Ammon's horn (tissue), 1 donor: ENCODE measurements around the gene GLIPR1L1.
A peak's percentile ranks its signal among the peaks of the same experiment; 100 is the strongest.
"Not testable (repeated sequence)": the region's sequence is repeated elsewhere in the genome, so short reads cannot be mapped to it uniquely, and the experiment has no call there.

Experiments used
- DNase-seq: peaks from one replicate; pipeline ENCODE4 v3.0.0-alpha.2; 2016; ENCODE audit warnings: low spot score

GLIPR1L1 gene, protein sequence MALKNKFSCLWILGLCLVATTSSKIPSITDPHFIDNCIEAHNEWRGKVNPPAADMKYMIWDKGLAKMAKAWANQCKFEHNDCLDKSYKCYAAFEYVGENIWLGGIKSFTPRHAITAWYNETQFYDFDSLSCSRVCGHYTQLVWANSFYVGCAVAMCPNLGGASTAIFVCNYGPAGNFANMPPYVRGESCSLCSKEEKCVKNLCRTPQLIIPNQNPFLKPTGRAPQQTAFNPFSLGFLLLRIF

DNA sequence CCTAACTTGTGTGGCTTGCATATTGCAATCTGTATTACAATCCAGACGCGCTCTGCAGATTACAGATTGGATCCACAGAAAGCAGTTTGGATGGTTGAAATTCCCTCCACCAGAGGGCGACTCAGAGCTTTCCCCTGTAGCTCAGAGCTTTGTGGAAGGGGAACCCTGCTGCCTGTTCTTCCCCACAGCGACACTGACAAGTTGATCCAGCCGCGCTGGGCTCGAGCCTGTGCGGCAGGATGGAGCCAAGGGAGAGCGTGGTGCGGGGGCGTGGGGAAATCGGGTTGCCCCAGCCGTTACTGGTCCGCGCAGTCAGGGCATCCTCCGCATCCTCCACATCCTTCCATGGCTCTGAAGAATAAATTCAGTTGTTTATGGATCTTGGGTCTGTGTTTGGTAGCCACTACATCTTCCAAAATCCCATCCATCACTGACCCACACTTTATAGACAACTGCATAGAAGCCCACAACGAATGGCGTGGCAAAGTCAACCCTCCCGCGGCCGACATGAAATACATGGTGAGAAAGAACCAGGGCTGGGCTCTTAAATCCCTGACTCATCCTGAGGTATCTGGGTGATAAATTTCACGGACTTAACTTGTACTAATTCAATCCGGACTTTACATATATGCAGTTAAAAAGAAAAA lies at the start of gene GLIPR1L1:
GLIPR1L1 (plus strand) TSS at position 287 of the 647 bp plus-strand sequence; CDS start at position 346, 59 bp downstream.
- DNase-seq = peak; percentile 95

DNA sequence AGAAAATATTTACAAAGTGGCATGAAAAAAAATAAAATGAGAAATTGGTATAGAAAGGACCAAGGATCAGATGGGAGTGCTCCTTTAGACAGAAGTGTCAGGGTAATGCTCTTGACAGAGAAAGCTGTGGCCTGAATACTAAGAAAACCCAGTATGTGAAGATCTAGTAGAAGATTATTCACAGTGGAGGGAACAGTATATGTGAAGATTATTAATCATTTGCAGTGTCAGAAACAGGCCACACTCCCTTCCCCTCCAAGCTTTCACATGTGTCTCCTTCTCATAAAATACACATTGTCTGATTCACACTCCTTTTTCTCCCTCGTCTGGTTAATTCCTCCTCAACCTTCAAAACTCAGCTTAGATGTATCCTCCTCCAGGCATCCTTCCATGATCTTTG lies 45.6 kb upstream of the GLIPR1L1 start:
- no peak for DNase-seq

DNA sequence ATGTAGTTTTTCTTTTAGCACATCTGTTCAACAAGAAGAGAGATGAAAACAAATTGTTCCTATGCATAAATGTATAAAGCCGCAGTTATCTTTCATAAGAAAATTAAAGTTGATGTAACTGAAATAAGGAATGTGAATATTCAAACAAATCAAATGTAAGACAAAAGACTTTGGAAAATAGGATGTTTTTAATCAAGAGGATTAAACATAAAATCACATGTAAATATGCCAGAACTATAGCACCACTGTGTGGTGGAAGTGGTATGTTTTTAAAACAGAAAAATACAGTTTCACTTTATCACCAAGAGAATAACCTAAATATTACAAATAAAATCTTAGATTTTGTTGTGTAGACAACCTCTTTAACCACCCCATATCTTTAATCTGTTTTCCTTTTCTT lies 44.7 kb upstream of the GLIPR1L1 start:
- DNase-seq = no peak

DNA sequence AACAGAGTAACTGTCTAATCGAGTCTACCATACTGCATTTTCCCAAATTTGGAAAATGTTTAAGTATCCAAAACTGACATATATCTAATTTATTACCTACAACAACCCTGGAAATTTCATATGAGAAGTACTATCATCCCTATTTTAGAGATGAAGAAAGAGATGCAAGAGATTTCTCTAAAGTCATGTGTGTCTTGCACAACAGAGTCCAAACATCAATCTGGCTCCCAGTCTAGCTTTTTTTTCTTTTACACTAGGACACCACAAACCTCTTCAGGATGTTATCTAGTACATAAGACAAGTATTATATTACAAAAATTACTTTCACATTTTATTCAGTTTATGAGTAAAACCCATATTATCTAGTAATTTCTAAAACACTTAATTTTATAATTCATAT lies 43.5 kb upstream of the GLIPR1L1 start:
- no peak for DNase-seq

DNA sequence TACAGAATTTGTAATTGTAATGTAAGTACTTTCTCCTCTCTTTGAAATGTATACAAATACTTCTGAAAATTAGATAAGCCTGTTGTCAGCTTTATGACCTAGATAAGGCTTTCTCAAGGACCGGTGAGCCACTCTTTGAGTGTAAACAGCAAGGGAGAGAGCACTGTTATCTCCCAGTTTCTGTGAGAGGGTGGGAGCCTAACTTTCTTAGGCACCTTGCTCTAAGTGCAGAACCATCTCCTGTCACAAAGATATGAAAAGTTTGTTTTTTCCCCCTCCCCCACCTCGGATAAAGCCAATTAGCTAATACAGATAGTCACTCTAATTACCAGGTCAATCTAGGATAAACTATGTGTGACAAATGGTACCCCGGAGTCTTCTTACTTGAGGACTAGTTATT lies 40.1 kb upstream of the GLIPR1L1 start:
- DNase-seq = no peak

DNA sequence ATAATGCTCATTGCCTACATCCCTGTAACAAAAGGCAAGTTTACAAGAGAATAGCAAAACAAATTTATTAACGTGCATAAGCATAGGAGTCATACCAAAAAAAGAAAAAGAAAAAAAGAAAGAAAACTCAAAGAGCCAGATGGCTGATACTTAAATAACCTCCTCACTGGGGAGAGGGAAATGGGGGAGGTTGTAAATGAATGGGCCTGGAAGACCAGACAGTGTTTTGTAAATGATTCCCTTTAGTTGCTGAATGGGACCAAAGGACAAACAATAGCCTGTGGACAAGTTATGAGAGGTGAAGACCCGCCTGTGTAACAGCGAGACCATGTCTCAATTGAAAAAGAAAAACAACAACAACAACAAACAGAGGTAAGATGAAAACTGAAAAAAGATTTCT lies 39.7 kb upstream of the GLIPR1L1 start:
- no peak for DNase-seq

DNA sequence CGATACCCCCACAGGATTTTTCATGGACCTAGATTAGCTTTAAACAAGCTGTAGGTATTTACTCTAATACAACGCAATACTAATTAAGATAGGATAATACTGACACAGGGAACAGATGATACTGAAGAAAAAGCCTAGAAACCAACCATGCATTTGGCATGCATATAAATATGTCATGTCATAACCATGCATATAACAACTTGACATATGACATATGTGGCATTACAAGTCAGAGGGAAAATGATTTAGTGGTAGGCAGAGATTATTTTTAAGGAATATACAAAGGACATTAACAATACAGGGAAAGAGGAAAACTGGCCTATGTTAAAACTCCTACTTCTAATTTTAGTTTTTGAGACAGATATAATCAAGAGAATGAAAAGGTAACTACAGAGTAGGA lies 32.2 kb upstream of the GLIPR1L1 start:
- DNase-seq = no peak

DNA sequence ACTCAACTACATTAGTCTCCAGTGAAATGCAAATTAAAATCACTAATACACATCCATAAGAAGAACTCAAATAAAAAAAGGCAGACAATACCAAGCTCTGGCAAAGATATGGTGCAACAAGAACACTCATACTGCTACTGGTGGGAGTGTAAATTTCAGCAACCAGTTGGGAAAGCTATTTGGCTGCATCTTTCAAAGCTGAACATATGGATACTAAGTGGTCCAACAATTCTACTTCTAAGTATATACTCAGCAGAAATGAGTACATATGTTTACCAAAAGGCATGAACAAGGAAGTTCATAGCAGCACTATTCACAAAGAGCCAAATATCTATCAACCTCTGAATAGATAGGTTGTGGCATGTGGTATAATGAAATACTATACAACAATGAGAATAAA lies 31.7 kb upstream of the GLIPR1L1 start:
- DNase-seq = no peak

DNA sequence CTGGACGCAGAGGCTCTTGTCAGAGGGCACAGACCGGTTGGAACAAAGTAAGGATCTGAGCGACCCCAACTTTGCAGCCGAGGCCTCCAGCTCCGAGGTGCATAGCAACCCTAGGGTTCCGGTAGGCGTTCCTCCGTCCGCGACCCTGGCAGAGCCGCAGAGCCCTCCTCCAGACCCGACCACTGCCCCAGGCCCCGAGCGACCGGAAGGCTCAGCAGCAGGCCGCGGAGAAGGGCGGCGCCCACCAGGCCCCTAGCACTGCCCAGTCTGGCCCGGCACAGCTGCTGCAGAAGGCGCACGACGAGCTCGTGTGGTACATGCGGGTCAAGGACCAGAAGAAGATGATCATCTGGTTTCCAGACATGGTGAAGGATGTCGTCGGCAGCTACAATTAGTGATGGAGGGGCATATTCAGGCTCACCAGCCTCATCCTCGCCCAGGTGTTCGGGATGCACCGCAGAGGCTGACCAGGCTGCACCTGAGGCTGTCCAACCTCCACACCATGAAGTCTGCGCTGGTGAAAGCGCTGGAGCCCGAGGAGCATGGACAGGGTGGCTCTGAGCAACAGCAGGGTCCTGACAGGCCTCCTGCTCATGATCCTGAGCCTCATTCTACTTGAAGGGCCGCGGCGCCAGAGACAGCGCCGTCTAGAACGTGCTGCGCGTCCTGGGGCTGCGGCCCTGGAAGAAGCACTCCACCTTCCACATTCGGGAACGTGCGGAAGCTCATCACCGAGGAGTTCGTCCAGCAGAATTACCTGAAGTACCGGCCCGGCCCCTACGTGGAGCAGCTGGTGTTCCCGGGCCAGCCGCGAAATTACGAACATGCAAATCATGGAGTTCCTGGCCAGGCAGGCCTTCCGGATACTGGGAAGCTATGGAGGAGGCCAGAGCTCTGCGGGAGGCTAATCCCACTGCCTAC lies 28.8 kb upstream of the GLIPR1L1 start:
- no peak for DNase-seq

DNA sequence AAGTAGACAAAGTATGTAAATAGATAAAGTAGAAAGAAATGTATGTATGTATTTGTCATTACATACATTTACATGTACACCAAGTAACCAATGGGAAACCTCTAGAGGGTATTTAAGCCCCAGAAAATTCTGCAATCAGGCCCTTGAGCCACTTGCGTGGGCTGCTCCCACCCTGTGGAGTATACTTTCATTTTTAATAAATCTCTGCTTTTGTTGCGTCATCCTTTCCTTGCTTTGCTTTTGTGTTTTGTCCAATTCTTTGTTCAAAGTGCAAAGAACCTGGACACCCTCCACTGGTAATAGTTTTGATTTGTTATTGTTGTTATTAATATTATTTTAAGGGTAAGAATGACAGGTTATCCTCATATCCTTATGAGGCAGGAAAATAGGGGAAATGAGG lies 26.2 kb upstream of the GLIPR1L1 start:
- DNase-seq = no peak

DNA sequence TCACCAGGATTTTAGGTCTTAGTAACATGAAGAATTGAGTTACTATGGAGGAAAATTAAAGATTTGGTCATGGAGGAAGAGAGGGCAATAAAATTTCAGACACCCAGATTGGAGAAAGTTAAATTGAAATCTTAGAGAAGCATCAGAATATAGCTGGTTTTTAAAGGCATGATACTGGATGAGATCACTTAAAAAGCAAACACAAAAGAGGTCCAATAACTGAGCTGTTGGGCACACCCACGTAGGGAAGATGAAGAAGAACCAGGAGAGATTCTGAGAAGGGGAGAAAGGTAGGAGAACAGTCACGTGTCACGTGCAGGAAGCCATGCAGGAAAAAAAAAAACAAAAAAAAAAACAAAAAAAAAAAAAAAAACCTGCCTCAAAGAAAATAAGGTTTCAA lies 23.1 kb upstream of the GLIPR1L1 start:
- no peak for DNase-seq

DNA sequence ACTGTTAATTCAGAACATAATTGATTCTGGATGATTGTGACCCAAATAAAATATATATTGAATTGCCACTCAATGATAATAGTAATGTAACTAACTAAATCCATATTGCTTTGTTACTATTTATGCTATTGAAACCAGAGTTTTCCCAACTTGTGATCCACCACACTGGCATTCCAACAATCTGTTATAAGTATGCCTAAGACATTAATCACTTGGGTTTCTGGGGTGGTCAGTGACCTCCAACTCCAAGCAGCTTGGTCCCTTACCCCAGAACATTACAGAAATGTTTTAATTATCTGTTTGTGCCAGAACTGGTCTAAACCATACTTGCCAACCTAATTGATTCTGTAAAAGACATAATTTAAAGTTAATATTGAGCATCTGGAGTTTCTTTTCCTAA lies 19.0 kb upstream of the GLIPR1L1 start:
- DNase-seq = no peak

DNA sequence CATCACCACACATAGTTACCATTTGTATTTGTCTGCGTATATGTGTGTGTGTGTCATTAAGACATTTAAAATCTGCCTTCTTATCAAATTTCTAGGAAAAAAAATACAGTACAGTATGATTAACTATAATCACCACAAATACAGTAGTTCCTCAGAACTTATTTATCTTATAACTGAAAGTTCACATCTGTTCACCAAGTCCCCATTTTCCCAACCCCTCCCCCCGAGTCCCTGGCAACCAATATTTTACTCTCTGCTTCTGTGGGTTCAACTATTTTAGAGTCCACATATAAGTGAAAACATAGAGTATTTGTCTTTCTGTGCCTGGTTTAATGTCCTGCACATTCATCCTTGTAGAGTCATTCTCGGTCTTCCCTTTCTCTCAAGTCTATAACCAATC lies 16.7 kb upstream of the GLIPR1L1 start:
- DNase-seq = no peak

DNA sequence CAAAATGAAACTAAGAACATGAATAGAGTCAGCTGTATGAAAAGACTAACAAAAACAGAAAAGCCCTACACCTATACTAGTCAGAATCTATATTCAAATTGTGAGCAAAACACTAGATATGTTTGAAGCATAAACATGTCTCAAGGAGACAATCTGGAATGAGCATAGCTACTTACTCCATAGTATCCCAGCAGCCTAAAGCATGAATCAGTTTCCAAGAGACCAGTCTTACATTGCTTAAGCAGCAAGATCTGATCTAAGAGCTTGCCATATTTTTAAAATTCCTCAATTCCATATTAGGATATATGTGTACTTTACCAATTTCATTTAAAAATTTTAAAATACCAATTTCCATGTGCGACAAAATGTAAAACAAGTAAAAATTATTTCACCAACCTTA lies 12.0 kb upstream of the GLIPR1L1 start:
- DNase-seq = no peak

DNA sequence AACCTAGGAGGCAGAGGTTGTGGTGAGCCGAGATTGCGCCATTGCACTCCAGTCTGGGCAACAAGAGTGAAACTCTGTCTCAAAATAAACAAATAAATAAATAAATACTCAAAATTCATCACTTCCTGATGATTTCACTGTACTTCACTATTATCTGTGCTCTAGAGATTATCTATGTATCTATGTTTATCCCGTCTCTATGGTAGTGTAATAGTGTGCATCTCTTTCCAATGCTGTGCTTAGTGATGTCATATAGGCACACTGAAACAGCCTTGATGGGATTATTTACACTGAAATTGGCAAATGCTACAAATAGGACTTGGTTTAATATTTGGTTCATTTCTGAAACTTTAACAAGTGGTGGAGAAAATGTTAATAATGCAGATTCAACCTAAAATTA lies 10.8 kb upstream of the GLIPR1L1 start:
- DNase-seq = no peak

DNA sequence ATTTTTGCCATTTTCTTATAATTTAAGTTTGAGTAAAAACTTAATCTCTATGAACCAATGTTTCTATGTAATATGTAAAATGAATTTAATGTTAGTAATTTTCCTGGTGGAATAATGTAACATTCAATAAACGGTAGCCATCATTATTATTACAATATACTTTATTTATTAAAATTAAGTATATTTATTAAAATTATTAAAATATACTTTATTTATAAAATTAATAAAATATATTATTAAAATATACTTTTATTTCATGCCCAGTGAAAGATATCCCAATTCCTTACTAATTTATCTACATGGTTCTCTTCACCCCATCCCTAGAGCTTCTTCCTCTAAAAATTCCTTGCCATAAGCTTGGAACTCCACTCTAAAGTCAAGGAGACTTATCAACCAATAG lies 6.8 kb upstream of the GLIPR1L1 start:
- no peak for DNase-seq

DNA sequence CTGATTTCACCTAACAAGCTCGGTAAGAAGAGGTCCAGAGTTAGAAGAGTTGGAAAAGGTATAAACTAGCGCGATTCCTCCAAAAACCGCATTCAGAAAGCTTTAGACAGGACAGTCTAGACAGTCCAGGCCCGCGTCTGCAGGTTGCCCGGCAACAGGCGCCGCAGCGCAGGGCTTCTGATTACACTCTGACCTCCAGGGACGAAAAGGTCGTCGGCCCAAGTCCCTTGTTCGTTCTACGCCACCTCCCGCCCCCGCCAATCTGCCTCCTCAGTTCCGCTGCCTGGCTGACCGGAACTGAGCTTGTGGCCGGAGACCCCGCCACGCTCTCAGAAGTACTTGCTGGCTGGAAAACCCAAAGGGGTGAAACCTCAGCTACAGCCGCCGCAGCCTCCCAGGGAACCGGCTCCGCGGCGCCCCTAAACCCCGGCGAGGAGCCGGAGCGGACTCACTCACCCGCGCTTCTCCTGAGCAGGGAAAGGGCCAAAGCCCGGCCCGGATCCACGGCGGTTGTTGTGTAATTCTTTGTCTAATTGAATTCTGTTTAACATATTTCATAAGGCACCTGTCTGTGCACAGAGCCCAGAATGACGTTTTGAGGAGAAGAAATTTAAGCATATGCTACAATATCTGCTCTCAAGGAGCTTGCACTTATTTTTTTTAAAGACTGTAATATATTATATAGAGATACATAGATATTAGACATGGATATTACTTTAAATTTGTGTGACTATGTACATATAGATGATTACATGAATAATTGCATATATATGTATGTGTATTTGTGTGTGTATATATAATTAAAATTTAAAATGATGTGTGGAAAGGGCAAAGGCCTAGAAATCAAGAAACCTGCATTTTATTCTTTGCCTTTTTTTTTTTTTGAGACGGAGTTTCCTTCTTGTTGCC lies 4.3 kb upstream of the GLIPR1L1 start, which contains the start of gene CAPS2:
CAPS2 (minus strand) TSS at position 407 of the 909 bp plus-strand sequence. CDS start 3,826 bp downstream, outside the sequence.
- DNase-seq = peak; percentile 78

DNA sequence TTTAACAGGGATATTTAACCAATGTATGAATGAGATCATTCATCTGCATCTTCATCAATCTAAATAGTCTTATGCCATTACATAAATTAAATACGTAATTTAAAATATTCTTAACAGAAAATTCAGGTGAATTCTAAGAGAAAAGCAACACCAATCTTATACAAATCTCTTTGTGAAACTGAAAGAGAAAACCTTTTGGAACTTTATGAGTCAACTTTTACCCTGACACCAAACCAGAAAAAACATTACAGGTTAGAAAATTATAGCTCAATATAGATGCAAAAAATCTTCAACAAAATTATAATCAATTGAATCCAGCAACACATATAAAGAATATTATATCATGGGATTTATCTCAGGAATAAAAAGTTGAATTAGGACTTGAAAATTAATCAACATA lies 3.4 kb downstream of the GLIPR1L1 start:
- DNase-seq = no peak

DNA sequence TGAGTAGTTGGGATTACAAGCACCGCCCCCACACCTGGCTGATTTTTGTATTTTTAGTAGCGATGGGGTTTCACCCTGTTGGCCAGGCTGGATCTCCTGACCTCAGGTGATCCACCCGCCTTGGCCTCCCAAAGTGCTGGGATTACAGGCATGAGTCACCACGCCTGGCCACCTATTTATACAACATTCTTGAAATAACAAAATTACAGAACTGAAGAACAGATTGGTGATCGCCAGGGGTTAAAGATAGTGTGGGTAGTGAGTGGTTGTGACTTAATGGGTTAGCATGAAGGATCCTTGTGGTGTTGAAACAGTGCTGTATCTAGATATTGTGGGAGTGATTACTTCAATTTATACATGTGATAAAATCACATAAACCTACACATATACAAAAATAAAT lies 7.4 kb downstream of the GLIPR1L1 start:
- DNase-seq = no peak

DNA sequence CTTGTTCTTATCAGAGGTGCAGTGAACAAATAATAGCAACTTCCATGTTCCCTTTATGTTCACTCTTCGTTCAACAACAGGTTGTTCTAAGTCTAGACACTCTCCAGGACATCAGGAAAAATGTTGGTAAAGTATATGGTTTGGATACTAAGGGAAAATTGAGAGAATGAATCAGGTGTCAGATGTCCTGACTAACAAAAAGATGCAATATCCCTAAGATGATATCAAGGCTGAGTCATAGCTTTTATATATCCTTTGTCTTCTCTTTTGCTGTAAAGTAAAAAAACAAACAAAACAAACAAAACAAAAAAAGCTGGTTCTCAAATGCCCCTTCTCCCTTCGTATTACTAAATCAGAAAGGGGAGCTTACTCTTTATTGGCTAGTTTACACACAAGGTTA lies 11.1 kb downstream of the GLIPR1L1 start:
- DNase-seq = no peak

DNA sequence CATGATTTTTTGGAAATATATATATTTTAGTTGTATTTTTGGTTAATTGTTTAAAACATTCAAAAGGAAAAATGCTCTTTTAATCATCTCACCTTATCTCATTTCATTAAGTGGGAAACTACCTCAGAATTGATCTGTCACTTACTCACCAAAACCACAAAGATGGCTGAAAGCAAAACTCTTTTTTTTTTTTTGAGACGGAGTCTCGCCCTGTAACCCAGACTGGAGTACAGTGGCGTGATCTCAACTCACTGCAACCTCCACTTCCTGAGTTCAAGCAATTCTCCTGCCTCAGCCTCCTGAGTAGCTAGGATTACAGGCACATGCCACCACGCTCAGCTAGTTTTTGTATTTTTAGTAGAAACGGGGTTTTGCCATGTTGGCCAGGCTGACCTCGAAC lies 11.7 kb downstream of the GLIPR1L1 start:
- not testable (repeated sequence) for DNase-seq

DNA sequence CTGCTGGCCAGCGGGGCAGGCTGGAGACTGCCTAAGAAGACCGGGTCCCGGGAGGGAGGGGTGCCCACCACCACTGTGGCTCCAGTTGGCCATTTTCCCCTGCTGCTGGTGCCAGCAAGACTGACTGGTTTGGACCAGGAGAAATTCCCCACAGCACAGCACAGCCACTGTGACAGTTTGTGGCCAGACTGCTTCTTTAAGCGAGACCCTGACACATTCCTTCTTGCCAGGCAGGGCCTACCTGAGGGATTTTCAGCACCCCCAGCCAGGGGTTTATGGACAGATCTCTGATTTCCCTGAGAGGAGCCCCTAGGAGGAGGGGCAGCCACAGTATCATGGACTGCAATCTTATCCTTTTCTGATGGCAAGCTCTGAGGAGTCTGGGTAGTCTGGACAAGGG lies 15.5 kb downstream of the GLIPR1L1 start:
- DNase-seq = no peak
